HG03457 (cell line): ENCODE measurements around the gene ARHGAP44.
A peak's percentile ranks its signal among the peaks of the same experiment; 100 is the strongest.

Experiments used
- ATAC-seq: cut with Tn5 transposase; IDR thresholded peaks from one replicate; pipeline ENCODE4 v1.9.1; 2021; ENCODE audit warnings: moderate number of reproducible peaks; ENCODE audit not compliant: unreplicated experiment

Gene ARHGAP44, protein sequence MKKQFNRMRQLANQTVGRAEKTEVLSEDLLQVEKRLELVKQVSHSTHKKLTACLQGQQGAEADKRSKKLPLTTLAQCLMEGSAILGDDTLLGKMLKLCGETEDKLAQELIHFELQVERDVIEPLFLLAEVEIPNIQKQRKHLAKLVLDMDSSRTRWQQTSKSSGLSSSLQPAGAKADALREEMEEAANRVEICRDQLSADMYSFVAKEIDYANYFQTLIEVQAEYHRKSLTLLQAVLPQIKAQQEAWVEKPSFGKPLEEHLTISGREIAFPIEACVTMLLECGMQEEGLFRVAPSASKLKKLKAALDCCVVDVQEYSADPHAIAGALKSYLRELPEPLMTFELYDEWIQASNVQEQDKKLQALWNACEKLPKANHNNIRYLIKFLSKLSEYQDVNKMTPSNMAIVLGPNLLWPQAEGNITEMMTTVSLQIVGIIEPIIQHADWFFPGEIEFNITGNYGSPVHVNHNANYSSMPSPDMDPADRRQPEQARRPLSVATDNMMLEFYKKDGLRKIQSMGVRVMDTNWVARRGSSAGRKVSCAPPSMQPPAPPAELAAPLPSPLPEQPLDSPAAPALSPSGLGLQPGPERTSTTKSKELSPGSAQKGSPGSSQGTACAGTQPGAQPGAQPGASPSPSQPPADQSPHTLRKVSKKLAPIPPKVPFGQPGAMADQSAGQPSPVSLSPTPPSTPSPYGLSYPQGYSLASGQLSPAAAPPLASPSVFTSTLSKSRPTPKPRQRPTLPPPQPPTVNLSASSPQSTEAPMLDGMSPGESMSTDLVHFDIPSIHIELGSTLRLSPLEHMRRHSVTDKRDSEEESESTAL

DNA sequence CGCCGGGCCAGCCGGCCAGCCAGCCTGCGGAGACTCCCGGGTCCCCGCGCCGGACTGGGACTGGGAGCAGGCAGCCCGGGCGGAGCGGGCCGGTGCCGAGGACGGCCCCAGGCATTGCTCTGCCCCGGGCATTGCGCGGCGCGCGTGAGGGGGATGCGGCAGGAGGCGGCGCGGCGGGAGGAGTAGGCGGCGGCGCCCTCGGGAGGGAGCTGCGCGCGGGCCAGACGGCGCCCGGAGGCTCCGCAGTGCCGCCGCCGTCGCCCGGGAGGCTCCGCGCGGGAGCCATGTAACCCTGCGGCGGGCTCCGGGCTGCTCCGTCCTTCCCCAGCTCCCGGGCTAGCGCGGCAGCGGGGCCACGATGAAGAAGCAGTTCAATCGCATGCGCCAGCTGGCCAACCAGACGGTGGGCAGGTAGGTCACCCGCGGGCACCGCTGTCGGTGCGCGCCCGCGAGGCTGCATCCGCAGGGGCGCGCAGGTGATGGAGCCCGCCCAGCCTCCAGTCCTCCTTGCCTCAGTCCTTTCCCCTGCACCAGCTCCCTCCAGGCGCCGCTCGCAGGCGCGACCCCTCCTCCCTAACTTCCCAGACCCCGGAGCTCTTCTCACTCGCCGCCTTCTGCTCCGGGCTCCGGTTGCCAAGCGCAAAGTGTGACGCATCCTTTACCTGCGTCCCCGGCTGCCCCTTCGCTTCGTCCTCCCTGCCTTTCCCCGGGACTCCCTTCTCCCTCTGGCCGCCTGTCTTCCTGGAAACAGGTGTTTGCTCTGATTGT is at the start of gene ARHGAP44:
TSS of gene ARHGAP44 (plus strand) at position 18 of the 768 bp plus-strand sequence. CDS start at position 359, 341 bp downstream.
- ATAC-seq, result peak; percentile 50

DNA sequence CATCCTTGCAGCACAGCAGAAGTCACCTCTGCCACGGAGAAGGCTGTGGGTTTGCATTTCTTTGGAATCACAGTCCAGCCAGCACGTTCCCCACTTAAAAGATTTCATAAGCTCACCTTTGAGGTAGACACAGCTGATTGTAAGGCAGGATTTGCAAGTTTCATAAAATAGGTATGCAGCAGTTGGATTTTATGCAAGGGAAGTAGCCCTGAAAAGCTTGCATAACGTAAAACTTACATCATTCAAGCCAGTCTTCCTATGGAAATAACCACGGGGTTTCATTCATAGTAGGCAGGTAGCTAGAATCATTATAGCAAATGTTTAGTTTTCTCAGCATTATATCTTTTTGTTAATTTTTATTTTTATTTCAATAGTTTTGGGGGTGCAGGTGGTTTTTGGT is 49.8 kb upstream of the ARHGAP44 start:
- no peak for ATAC-seq

DNA sequence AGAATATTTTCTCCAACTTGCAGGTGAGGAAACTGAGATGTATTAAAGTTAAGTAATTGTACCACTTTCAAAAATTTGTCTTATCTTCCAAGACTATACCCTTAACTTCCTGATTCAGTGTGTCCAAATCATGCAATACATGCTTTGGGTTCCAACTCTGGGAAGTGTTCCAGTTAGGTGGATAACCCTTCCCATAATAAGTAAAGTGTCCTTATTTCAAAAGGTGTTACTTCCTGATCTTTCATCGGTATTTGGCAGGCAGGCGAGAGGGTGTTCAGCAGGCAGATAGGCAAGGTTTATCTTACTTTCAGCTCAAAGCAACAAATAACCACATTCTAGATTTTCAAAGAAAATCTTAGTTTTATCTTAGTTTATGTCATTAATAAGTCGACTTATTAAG is 46.3 kb upstream of the ARHGAP44 start:
- ATAC-seq, result no peak

DNA sequence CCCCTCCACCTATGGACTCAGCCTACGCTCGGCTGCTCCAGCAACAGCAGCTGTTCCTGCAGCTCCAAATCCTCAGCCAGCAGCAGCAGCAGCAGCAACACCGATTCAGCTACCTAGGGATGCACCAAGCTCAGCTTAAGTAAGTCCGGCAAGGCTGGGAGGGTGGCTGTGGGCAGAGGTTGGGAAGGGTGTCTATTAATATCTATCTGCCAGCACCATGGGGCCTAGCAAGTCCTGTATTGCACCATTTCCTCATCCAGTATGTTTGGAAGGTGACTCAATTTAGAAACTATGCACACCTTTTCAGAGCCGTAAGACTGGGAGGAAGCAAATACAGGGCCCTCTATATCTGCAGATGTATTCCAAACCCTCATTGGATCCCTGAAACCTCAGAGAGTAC is 45.0 kb upstream of the ARHGAP44 start:
- ATAC-seq, result no peak

DNA sequence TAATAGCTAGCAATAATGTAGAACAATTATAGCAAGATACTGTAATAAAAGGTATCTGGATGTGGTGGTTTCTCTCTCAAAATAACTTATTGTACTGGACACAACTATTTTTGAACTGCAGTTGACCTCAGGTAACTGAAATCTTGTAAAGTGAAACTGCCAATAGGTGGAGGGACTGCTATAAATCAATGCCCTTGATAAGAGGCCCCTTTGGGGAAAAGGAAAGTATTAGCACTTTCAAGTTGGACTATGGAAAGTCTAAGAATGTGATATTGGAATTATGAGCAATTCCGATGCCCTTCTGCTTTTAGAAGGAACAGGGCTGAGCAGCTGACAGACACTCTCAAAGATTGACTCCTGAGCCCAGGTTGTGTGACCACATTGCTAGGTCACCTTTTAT is 44.5 kb upstream of the ARHGAP44 start:
- no peak for ATAC-seq

DNA sequence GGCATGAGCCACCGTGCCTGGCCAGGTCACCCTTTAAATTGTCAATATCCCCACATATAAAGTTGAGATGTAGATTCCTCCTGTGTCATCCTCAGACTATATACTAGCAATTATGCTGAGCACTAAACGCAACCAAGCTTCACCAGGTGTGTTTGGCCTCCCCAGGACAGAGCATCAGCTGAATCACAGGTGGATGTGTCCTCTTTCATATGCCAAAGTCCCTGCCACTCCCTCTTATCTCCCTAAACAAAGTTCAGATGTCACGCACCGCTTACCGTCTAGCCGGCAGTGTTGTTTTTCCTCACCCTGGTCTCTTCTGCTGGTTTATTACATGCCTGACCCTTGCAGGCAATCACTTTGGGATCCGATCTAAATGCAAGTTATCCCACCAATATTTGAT is 43.8 kb upstream of the ARHGAP44 start:
- ATAC-seq, result no peak

DNA sequence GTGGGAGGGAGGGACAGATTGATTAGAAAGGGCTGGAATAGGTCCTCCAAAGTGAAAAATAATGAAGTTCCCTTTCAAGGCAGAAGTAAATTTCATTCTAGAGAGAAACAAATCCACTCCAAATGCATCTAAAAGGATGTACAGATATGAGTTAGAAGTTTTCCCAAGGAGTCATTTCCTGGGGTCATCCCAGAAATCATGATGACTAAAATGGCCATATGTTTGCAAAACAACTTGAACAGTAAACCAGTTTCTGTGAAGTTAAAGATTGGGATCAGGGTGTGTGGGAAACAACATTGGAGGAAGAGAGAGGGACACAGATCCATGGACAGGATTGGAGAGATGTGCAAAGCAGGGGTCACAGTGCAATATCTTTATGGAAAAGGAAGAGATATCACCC is 32.5 kb upstream of the ARHGAP44 start:
- ATAC-seq, result no peak

DNA sequence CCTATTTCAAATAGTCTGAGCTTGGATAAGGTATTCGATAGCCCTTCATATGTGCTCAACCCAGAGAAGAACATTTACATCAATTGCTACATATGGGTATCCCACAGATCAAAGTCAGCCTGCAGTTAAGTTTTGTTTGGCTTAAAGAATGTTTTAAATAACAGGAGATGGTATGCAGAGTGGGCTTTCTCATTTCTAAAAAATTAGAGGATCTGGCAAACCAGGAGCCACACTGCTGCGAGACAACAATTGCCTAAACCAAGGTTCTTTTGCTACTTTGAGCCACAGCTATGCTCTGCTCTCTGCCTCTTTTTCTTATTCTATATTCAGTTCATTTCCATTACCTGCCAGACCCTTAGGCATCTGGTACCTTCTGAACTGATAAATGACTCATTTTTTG is 30.2 kb upstream of the ARHGAP44 start:
- ATAC-seq, result no peak

DNA sequence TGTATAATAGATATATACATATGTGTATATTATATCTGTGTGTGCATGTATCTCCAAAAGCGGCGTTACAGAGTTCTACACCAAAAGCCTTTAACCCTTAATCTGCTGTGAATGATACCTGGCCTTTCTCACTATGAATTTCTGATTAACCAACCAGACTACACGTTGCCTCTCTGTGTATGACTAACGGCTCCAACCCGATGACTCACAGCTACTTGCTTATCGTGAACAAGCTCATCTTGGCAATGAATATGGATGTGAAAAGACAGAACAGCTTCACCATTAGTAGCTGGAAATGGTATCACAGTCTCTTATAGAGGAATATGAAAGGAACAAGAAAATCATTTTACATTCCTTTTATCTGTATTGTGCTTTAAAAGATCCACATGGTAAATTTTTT is 23.8 kb upstream of the ARHGAP44 start:
- ATAC-seq, result no peak

DNA sequence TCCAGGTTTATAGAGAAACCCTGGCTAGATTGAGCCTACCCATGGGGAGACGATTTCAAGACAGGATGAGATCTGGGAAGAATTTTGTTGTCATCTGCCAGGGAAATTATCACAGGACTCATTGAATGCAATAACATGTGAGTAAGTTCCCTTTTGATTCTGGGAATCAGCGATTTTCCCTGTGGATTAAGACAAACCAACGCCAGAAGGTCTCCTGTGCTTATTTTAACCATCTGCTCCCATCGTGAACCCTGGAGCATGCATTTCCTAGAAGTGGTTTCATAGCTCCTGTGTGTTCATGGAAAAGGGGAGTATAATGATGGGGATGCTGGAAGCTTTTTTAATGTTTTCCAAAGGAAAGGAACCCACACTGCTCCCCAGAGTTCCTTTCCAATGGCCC is 21.0 kb upstream of the ARHGAP44 start:
- no peak for ATAC-seq

DNA sequence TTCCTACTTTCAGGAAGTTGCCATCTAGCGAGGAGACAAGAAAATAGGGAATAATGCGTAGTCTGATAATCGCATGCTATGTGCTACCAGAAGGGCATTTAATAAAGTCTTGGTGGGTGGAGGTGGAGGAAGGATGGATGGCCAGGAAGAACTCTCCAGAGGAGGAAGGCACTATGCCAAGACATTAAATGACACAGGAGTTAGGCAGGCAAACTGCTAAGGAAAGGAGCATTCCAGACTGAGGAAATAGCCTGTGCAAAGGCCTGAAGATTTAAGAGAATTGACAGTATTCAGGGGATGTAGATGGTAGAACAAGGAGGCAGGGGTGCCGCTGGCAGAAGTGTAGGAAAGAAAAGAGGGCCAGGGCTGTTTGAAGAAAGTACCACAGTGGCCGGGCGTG is 19.3 kb upstream of the ARHGAP44 start:
- ATAC-seq, result no peak

DNA sequence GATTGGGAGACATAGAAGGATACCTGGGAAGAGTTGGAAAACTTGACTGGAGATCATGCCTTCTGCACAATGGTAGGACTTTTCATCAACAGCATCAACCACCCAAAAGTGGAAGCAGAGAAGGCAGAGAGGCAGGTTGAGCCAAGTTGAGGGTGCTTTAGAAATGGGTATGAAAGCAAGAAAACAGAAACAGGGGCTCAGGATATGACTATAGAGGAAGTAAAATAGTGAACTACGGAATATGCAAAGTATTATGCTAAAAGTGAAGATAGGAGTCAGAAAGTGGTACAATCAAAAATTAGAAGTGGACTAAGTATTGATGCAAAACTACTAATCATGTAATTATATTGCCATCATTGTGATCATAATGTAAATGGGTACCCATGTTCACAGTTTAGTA is 16.1 kb upstream of the ARHGAP44 start:
- ATAC-seq, result no peak

DNA sequence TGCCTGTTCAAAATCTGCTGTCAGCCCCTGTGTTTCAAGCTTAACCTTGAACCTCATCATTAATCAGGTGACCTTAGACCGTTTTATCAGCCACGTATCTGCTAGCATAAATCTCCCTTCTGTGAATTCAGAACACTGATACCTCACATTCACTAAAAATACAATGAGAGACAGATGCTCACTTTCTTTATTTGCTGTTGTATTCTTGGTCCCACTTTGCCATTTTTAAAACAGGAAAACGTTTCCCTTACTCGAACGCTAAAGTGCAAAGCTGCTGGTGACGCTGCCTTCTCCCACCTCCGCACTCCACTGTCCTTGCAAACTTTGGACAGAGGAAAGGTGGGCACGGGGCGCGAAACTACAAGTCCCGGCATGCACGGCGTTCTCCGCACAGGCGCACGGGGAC is 220 bp upstream of the ARHGAP44 start:
- peak; percentile 84 for ATAC-seq

DNA sequence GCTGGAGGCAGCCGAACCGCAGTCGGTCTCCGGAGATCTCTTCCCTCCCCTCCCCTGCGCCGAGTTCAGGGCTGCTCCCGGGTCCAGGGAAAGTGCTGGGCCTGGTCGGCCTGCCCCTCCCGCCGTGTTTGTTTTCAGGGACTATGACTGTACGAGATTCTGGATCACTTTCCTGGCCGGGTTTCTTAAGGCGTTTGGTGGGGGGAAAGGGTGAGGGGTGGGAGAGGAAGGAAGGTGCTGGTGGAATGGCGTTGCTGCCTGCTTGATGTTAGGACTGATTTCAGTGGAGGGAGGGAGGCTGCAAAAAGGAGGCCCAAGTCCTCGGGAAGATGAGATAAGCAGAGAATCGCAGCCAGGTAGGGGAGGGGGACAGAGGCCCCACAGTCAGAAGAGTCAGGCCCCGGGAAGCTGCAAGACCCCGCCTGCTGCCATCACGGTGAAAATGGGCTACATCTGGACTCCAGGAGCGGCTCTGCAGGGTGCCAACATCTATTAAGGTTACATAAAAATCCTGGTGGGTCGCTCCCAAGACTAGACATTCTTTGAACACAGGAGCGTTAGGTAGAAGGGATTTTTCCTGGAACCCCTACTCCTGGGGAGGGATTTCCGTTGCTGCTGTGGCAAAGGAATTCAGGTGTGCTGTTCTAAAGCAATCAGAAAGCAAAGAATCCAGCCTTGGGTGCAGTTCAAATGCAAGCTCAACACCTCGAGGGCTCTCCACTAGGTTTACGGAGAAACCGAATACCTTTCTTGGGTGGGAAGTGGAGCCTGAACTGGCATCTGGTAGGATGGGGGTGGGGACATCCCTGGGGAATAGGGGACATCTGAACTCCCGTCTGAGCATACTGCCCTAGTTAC is 1.2 kb downstream of the ARHGAP44 start:
- no peak for ATAC-seq

DNA sequence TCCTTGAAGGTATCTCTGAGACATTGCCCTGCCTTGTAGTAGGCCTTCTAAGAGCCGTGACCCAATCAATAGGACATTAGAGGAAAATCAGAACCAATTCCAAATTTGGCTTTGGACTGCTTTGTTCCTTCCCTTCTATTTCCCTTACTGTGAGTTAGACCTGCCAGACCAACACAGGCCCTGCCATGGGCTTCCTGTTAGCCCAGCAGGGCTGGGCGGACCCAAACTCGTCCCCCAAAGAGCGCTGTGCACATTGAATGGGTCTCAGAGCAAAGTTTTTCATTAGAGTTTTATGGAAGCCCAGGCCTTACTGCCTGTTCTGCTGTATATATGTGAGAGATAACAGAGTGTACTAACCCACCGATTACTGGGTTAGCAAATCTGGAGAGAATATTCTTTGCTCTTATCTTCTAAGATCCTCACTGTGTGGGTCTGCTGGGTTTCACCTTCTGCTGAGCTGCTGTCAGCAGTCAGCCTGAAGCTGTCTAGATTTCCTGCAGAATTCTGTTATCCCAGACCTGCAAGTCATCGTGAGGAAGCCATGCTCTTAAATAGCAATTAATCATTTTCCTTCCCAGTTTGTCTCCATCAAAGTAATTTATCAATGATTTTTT is 5.7 kb downstream of the ARHGAP44 start:
- ATAC-seq, result no peak

DNA sequence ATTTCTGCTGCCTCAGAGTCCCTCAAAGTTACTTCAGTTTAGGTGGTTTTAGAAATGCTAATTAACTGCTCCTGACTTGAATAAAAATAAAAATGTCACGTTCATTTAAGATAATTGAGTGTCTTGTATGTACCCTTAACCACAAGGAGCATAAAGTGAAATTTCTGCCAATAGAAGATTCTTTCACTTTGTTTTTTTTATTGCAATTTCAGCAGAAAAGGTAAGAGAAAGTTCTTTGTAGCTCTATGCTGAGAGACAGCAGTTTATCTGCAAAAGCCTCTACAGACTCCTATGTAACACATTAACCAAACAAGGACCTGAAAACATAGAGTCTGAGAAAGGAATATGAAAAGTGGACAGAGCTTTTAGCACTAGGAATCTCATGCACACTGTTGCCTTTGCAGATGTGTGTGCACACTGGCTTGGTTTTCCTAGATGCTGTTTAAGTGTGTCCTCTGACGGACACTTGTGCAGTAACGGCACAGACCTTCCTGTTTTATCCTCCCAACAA is 11.6 kb downstream of the ARHGAP44 start:
- no peak for ATAC-seq

DNA sequence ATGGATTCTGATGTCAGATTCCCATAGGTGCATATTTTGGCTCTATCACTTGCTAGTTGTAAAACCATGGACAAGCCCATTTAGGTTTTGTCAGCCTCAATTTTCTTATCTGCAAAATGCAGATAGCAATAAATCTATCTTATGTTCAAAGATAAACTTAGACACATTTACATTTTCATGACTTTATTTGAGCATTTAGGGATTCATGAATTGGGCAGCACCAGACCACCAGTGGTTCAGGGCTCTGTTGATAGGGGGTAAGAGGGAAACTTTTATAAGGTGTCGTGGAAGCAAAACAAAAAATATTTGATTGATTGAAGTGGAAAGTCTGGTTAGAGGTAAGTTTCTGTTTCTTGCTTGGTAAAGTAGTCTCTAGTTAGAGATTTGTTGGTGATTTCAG is 17.3 kb downstream of the ARHGAP44 start:
- no peak for ATAC-seq

DNA sequence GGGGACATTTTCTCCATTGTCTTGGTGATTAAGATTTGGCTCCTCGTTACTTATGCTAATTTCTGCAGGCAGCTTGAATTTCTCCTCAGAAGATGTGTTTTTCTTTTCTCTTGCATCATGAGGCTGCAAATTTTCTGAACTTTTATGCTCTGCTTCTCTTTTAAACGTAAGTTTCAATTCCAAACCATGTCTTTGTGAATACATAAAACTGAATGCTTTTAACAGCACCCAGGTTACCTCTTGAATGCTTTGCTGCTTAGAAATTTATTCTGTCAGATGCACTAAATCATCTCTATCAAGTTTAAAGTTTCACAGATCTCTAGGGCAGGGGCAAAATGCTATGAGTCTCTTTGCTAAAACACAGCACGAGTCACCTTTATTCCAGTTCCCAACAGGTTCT is 19.4 kb downstream of the ARHGAP44 start:
- no peak for ATAC-seq

DNA sequence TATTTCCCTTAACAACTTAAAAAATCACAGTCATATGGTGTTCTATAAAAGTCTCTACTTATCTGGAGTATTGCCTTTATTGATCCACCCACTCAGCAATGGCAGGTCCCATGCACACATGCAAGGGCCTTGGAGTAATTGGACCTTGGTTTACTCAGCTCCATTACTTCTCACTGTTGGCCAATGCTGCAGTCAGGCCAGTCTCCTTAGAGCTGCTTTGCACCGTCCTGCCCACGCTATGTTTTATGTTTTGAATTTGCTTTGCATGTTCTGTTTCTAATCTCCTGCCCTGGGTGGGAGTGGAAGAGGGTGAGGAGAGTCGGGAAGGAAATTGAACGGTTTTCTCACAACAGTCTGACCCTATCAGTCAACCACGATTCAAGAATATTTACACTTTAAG is 23.6 kb downstream of the ARHGAP44 start:
- ATAC-seq, result no peak

DNA sequence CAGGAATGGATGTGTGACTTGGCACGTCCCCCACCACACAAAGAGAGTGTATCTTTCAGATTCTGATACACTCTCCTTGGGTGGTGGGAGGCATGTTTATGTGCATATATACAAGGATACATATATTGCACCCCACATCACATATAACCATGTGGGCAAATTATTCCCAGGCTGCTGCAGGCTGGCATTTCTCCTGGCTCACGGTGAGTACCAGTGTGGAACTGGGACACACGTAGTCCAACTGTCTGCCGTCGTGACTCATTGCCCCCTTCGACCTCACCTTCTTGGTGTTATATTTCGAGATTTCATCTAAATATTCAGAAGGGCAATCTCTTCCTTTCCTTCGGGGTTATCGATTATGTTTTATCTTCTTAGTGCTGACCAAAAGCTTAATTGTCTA is 24.4 kb downstream of the ARHGAP44 start:
- ATAC-seq, result no peak
